Endodermal cell (in vitro differentiated cells): ENCODE measurements around the gene CRISPLD2. TPM values are rescaled to one million over a fixed set of nuclear protein-coding genes. Genes with fewer than 3 reads are reported as not detected.

Source experiments
- DNase-seq: peaks from one replicate; pipeline ENCODE4 v3.0.0-alpha.2; 2017
- H3K27ac ChIP-seq: 2 replicates; pipeline ENCODE4 v1.5.1; 2013; ENCODE audit warnings: mild to moderate bottlenecking, low read depth, low read length, moderate library complexity
- H3K27me3 ChIP-seq: 2 replicates; pipeline ENCODE4 v1.6.1; 2013; ENCODE audit warnings: mild to moderate bottlenecking, low read length, moderate library complexity; ENCODE audit not compliant: insufficient read depth, control insufficient read depth, poor library complexity, severe bottlenecking
- H3K36me3 ChIP-seq: 2 replicates; pipeline ENCODE4 v1.7.0; 2013; ENCODE audit warnings: mild to moderate bottlenecking, low read length, moderate library complexity; ENCODE audit not compliant: control insufficient read depth, insufficient read depth
- H3K4me1 ChIP-seq: one replicate; pipeline ENCODE4 v1.7.0; 2013; ENCODE audit warnings: low read length; ENCODE audit not compliant: control insufficient read depth, insufficient read depth
- H3K4me3 ChIP-seq: 2 replicates; pipeline ENCODE4 v1.5.1; 2013; ENCODE audit warnings: mild to moderate bottlenecking, low read length, moderate library complexity
- H3K9ac ChIP-seq: 2 replicates; pipeline ENCODE4 v1.6.1; 2013; ENCODE audit warnings: mild to moderate bottlenecking, low read length, moderate library complexity; ENCODE audit not compliant: poor library complexity, severe bottlenecking; ENCODE audit errors: extremely low read depth
- H3K9me3 ChIP-seq: 2 replicates; pipeline ENCODE4 v1.6.1; 2013; ENCODE audit warnings: mild to moderate bottlenecking, low read length, moderate library complexity; ENCODE audit not compliant: control insufficient read depth
- H3K27ac Mint-ChIP-seq: 2 replicates; pipeline ENCODE4 v1.8.0; 2020; ENCODE audit warnings: mixed read lengths
- H3K27me3 Mint-ChIP-seq: 2 replicates; pipeline ENCODE4 v1.8.0; 2021; ENCODE audit warnings: mild to moderate bottlenecking, mixed read lengths; ENCODE audit not compliant: insufficient read depth
- H3K36me3 Mint-ChIP-seq: 2 replicates; pipeline ENCODE4 v1.8.0; 2020; ENCODE audit warnings: low read depth, mixed read lengths
- H3K4me1 Mint-ChIP-seq: 2 replicates; pipeline ENCODE4 v1.8.0; 2020; ENCODE audit warnings: mixed read lengths
- H3K4me3 Mint-ChIP-seq: 2 replicates; pipeline ENCODE4 v1.8.0; 2020; ENCODE audit warnings: mild to moderate bottlenecking, moderate library complexity, mixed read lengths
- H3K9me3 Mint-ChIP-seq: 2 replicates; pipeline ENCODE4 v1.8.0; 2020; ENCODE audit warnings: mild to moderate bottlenecking, mixed read lengths
- WGBS, 2 experiments: methylation state at CpG; one replicate each; pipeline versions ENCODE4 v1.1.5 to v1.1.7; 2013; ENCODE audit warnings: missing lambda C conversion rate in 2 of 2, mixed read lengths in 1 of 2; ENCODE audit not compliant: insufficient coverage in 1 of 2, insufficient read length in 1 of 2; 5-methylcytosine and 5-hydroxymethylcytosine counted together
- total RNA-seq, 2 donors: library from RNA; stranded (reverse); fragmentation: NEBNext Ultra II Directional in 1 of 2; extraction: Animal tissue kit (Norgen Biotek cat#: 25700) in 1 of 2; gene quantifications; 2 replicates in 1 of 2; 3 replicates in 1 of 2; pipeline ENCODE4 v1.2.1, GENCODE V29; 2021
- TF ChIP-seq, protein P1 (sequence below): fragments of 200-600 bp; sonication (generic); conservative IDR thresholded peaks from 2 replicates; pipeline ENCODE4 v1.5.0; 2021; ENCODE audit warnings: antibody characterized with exemption, mild to moderate bottlenecking

The CRISPLD2 gene
- total RNA-seq, 2 donors from 2014 or later: 5.0 to 9.3 TPM

DNA sequence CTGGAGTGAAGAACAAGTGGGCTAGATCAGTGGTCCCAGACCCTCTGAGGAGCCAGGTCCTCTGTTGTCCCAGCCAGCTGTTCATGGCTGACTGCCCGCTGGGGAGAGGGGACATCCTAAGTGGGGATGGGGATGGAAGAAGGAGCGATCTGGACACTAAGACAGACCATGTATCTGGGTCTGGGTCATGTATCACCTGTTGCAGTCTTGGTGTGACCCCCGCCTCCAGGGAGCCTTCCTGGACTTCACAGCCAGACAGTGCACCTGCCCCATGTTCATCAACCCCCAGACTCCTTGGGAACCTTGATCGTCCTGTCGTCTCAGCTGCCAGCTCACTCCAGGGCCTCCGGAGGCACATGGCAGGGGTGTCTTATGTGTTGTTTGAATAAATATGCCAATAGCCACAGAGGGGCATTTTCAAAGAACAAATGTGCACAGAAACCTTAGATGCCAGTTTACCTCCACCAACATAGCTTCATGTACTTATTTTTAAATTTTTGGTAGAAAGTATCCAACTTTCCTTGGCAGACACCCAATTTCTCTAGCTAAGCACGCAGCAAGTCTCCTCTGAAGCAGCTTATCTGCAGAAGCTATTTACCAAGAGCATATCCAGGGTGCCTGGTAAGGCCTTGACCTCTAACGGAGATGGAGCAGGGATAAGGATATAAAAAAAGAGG lies 43.2 kb downstream of the CRISPLD2 start:
- no peaks in the 10 kb centered on the region for H3K36me3 ChIP-seq
- whole genome bisulfite sequencing, 2 experiments: 93 to 100% methylated on average over 1 to 7 of the region's 8 CpGs
- H3K27ac Mint-ChIP-seq: no peak overlapping the region
- no peak overlapping the region for H3K27ac ChIP-seq
- H3K4me3 Mint-ChIP-seq: no peak overlapping the region
- H3K9ac ChIP-seq: no peak overlapping the region
- H3K4me3 ChIP-seq: no peak overlapping the region
- no peaks in the 10 kb centered on the region for H3K4me1 Mint-ChIP-seq
- H3K36me3 Mint-ChIP-seq: peaks cover 12% of the 10 kb centered on the region
- H3K4me1 ChIP-seq: no peaks in the 10 kb centered on the region
- H3K27me3 Mint-ChIP-seq: no peaks in the 10 kb centered on the region
- TF ChIP-seq, protein P1, sequence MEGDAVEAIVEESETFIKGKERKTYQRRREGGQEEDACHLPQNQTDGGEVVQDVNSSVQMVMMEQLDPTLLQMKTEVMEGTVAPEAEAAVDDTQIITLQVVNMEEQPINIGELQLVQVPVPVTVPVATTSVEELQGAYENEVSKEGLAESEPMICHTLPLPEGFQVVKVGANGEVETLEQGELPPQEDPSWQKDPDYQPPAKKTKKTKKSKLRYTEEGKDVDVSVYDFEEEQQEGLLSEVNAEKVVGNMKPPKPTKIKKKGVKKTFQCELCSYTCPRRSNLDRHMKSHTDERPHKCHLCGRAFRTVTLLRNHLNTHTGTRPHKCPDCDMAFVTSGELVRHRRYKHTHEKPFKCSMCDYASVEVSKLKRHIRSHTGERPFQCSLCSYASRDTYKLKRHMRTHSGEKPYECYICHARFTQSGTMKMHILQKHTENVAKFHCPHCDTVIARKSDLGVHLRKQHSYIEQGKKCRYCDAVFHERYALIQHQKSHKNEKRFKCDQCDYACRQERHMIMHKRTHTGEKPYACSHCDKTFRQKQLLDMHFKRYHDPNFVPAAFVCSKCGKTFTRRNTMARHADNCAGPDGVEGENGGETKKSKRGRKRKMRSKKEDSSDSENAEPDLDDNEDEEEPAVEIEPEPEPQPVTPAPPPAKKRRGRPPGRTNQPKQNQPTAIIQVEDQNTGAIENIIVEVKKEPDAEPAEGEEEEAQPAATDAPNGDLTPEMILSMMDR: no peak
- DNase-seq: no peak
- H3K9me3 Mint-ChIP-seq: peaks cover 20% of the 10 kb centered on the region
- no peaks in the 10 kb centered on the region for H3K9me3 ChIP-seq
- no peaks in the 10 kb centered on the region for H3K27me3 ChIP-seq

DNA sequence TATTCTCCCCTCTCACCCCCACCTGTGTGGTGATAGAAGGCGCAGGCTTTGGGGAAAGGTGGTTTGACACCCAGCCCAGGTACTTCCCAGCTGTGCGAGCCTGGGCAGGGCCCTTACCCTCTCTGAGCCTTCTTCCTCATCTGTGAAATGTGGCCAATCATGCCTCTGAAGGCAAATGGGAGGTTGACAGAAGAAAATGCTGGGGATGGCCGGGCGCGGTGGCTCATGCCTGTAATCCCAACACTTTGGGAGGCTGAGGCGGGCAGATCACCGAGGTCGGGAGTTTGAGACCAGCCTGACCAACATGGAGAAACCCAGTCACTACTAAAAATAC lies 43.7 kb downstream of the CRISPLD2 start:
- no peak for DNase-seq
- Mint-ChIP-seq H3K4me1 (no peaks in the 10 kb centered on the region), H3K36me3 (peaks cover 12% of the 10 kb centered on the region), H3K9me3 (peaks cover 20% of the 10 kb centered on the region), H3K4me3 (no peak overlapping the region), H3K27ac (no peak overlapping the region), H3K27me3 (no peaks in the 10 kb centered on the region)
- H3K4me1 ChIP-seq: no peaks in the 10 kb centered on the region
- H3K36me3 ChIP-seq: no peaks in the 10 kb centered on the region
- H3K4me3 ChIP-seq: no peak overlapping the region
- no peaks in the 10 kb centered on the region for H3K27me3 ChIP-seq
- no peaks in the 10 kb centered on the region for H3K9me3 ChIP-seq
- TF ChIP-seq, protein P1: no peak
- no peak overlapping the region for H3K27ac ChIP-seq
- WGBS, 2 experiments: 91 to 93% methylated on average over 6 to 8 of the region's 8 CpGs
- no peak overlapping the region for H3K9ac ChIP-seq

DNA sequence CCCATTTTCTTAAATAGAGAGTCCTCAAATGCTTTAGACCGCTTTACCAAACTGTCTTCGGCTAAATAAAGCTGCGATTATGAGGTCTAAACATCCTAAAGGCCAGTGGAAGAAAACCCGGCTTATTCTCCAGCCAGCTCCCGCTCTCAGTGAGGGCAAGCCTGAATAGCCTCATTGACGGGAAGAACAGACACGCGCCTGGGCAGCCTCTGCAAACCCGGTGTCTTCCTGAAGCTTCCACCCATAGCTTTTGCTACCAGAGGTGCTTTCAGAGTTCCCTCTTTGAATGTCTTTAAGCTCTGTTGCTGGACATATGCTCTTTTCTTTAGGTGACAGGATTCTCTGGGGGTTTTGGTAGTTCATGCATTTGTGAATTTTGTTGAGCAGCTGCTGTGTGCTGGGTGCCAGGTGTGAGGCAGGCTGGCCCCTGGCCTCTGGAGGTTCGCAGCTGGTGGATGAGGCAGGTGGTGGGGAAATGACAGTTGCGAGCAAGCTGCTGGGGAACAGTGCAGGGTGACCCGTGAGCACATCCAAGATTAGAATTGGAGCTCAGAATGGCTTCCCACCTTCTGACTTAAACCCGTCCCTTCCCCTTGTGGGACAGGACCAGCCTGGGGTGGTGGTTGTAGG lies 44.7 kb downstream of the CRISPLD2 start:
- TF ChIP-seq, protein P1: no peak
- Histone ChIP-seq H3K9ac (no peak overlapping the region), H3K4me3 (no peak overlapping the region), H3K27me3 (no peaks in the 10 kb centered on the region), H3K4me1 (no peaks in the 10 kb centered on the region), H3K36me3 (no peaks in the 10 kb centered on the region), H3K9me3 (no peaks in the 10 kb centered on the region), H3K27ac (no peak overlapping the region)
- Mint-ChIP-seq H3K27ac (no peak overlapping the region), H3K4me1 (no peaks in the 10 kb centered on the region), H3K27me3 (no peaks in the 10 kb centered on the region), H3K4me3 (no peak overlapping the region), H3K9me3 (peaks cover 15% of the 10 kb centered on the region), H3K36me3 (peaks cover 10% of the 10 kb centered on the region)
- 89 to 95% methylated on average over 10 to 13 of the region's 13 CpGs for WGBS, 2 experiments
- no peak for DNase-seq
